Measurements from ENCODE around the gene SERP1.
A peak's percentile ranks its signal among the peaks of the same experiment; 100 is the strongest.

Gene SERP1

DNA sequence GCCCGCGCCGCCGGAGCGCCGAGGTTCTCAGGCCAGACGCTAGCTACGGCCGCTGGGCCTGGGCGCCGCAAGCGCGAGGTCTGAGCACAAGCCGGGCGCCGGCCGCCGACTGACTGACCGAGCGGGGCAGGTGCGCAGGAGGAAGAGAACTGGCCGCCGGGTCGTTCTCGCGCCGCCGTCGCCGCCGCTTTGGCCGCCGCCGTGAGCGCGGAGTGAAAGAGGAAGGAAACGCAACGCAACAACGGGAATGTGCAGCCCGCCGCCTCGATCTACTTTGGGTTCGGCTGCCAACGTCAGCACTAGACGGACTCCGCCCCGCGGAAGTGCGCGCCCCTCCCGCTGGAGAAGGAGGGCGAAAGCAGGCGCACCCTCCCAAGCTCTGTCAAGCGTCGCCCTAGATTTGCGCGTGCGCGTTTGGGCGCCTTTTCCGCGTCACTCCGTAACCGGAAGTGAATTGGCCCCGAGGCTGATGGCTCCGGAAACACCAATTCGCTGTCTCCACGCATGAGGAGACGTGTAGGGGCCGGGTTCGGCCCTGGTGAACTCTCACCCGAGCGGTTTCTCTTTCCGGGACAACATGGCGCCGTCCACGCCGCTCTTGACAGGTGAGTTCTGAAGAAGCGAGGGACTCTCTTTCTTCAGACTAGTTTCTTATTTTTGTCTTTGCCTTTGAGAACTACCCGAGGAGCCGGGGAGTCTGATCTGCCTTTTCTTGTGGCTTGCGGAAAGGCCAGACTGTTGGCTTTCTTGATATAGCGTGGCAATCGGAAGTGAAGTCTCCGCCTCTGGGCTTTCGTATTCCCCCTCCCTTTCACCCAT, at the start of gene SERP1, which contains the start of gene EIF2A:
TSS of gene SERP1 (minus strand) at position 271 of the 819 bp plus-strand sequence. CDS start 361 bp downstream, outside the sequence.
TSS of gene EIF2A (plus strand) at position 562 of the 819 bp plus-strand sequence. CDS start at position 578, 16 bp downstream.
- intact Hi-C loops (cut with DNase I) = loop anchor here (1.0 to 5.0 kb wide), 3 partner anchors 57 to 156 kb away; partner anchors contain the start of genes ERICH6 and SELENOT
- peak; percentile 98 to 100 (median 99) for DNase-seq

DNA sequence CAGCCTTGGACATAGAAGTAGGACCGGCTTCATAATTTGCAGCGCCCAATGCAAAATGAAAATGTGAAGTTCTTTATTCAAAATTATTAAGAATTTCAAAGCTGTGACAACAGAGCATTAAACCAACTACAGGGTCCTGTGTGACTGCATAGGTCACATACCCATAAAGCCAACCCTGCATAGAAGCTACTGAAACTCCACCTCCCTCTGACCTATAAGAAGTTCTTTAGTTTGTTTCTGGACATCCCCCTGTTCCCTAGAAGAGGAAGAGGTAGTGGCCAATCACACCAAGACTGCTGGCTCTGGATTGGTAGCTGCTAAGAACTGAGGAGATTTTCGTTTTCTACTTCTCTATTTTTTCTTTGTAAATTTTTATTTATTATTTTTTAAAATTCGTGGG, 47.9 kb upstream of the SERP1 start:
- intact Hi-C loops (cut with DNase I) = no loop called here
- no peak for DNase-seq

DNA sequence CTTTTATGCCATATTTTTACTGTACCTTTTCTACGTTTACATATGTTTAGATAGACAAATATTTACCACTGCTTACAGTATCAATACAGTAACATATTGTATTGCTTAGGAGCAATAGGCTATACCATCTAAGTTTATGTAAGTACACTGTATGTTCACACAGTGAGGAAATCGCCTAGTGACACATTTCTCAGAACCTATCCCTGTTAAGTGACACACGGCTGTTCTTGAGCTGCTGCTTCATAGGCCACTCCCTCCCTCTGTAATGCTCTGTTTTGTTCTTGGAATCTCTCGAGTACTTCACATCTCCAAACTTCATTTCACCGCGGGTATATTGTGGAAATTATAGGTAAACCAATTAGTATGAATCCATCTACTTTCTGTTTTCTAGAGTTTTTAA, 43.5 kb upstream of the SERP1 start:
- intact Hi-C loops (cut with DNase I) = no loop called here
- no peak for DNase-seq

DNA sequence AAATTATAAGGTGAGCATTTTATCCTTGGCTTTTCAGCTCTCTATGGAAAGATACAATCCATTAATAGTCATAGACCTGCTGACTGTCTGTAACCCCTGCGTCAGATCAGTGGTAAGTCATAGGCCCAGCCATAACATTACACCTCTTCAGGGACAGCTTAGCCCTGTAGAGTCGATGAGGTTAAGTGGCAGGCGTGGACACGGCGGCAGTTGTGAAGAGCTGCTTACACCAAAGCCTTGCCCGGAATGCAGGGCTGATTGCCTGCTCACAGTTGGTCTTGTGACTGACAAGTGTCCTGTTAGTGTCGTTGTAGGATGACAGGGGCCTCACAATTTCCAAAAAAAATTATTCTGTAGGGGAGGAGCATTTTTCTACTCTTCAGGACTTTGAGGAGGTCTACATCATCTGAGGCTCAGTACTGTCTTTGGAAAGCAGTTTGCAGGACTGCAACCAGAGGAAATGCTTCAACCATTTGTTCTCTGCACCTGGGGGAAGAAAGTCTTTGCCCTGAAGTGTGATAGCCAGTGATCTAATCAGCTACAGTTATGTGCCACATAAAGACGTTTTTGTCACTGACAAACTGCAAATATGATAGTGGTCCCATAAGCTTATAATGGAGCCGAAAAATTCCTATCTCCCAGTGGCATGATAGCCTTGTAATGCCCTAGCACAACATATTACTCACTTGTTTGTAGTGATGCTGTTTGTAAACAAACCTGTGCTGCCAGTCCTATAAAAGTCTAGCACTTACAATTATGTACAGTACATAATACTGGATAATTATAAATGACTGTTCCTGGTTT, 41.9 kb upstream of the SERP1 start:
- intact Hi-C loops (cut with DNase I) = no loop called here
- no peak for DNase-seq

DNA sequence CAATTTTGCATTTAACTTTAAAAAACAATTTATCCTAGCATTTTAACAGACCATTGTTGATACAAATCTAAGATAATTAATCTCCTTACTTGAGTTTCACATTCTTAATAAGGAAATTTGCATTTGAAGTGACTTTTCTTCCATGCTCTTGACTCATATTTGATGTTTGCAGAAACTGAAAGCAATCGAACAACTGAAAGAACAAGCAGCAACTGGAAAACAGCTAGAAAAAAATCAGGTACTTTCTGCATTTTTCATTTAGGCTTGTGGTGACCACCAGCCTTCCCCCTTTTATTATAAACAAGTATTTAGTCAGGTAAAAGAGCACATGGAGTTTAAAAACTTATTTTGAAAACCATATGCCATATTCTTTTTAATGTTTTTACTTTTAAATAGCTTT, 36.7 kb upstream of the SERP1 start:
- DNase-seq = no peak
- intact Hi-C loops (cut with DNase I) = no loop called here

DNA sequence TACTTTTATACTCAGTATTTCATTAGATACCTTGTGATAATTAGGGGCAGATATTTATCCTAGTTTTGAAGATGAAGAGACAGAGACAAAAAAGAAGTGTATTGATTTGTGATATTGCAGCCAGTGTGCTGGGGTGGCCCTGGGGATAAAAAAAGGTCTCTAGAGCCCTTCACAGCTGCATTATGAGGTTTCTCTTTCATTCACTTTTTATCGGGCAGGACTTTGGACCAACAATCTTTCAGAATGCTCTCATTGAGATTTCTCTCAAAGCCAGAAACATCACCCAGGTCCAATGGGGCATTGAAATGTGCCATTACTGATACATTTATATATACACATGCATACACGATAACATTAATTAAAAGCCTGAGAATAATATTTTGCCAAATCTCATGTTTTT, 36.3 kb upstream of the SERP1 start:
- no peak for DNase-seq
- intact Hi-C loops (cut with DNase I) = no loop called here

DNA sequence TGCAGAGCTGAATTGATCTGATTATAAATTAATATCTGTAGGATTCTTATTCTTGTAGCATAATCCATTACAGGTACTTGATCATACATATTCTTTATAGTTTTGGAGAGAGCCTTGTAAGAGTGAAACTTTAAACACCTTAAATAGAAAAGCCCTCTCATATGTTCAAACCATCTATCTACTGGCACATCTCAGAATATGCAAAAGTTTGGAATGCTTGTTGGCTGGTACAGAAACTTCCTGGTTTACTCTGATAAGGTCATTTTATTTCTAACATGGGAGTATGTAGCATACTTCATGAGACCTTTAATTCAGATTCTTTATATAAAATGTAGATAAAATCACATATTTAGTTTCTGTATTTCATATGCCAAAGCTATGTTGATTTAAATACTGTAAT, 34.9 kb upstream of the SERP1 start:
- intact Hi-C loops (cut with DNase I) = no loop called here
- DNase-seq = no peak

DNA sequence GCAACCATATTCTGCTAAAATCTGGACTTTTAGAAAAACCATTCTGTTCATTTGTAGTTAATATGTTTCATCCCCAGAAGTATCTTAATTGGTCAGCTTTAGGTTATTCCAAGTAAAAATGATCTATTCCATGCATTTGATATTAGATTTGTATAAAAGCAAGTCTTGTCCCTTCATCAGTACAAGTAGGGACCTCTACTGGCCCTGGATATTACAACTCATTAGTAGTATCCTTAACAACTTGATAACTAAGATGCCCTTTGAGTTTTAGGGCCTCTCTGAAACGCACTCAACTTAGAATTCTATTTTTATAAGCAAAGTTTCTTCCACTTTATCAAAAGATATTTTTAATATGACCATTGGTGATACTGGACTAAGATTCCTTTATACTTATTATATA, 31.6 kb upstream of the SERP1 start:
- intact Hi-C loops (cut with DNase I) = no loop called here
- DNase-seq = no peak

DNA sequence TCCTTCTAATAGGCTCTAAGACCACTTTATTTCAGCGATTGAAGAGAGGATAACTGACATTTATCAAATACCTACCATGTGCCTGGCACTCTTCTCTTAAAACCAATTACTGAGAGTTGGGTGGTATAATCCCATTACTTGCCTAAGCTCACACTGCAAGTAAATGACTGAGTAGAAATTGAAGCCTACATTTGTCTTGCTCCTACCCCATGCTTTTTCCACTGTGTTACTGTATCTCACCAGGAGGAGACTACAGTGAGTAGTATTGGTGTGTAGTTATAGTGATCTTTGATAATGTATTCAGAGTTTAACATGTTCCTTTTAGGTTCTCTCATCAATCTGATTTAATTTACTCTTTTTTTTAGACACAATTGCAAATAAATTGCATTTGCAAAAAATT, 21.0 kb upstream of the SERP1 start:
- no peak for DNase-seq
- intact Hi-C loops (cut with DNase I) = no loop called here

DNA sequence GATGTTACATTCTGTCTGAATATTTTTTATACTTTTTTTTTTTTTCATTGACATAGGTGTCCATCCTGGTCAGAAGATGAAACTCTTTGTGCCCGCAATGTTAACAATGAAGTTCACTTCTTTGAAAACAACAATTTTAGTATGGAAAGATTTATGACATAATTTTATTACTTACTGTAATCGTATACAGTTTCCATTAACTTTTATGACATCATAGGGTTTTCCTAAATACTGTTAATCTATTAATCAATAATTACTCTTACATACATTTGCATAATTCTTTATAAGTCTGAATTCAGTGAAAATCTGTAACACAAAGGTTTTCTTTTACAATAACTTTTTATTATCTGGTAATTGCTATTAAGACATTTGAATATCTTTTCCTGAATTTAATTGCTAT, 17.9 kb upstream of the SERP1 start:
- intact Hi-C loops (cut with DNase I) = no loop called here
- no peak for DNase-seq

DNA sequence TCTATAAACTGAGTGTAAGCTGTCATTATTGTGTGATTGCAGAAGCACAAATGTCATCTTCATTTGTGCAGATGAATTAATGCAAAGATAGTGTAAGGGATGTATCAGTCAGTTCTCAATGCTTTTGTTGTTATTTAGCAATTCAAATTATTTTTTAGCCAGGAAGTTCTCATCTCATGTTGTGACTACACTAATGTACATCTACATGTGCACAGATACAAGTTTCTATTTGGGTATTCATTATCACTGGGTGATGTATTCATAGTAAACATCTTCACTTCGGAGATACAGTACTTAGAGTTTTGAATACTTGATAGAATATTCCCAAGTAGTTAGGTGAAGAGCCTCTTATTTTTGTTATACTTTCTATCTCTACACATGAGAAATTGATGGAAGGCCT, 11.4 kb upstream of the SERP1 start:
- intact Hi-C loops (cut with DNase I) = no loop called here
- DNase-seq = no peak

DNA sequence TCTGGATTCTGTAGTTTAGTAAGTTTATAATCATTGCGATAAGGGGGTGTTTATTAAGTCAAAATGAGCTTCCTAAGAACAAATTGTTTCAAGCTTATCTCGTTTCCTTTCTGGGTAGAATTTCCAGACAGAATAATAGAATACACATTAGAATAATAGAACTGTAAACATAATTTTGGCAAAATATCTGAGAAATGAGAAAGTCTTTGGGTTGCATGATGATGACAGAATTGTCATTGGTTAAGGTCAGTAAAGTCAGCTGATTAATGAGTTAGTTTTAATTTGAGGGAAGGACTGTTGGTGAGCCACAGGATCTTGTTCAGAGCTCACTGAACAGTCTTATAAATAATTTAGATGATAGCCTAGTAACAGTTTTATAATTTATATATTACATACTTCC, 10.5 kb upstream of the SERP1 start:
- intact Hi-C loops (cut with DNase I) = no loop called here
- no peak for DNase-seq

DNA sequence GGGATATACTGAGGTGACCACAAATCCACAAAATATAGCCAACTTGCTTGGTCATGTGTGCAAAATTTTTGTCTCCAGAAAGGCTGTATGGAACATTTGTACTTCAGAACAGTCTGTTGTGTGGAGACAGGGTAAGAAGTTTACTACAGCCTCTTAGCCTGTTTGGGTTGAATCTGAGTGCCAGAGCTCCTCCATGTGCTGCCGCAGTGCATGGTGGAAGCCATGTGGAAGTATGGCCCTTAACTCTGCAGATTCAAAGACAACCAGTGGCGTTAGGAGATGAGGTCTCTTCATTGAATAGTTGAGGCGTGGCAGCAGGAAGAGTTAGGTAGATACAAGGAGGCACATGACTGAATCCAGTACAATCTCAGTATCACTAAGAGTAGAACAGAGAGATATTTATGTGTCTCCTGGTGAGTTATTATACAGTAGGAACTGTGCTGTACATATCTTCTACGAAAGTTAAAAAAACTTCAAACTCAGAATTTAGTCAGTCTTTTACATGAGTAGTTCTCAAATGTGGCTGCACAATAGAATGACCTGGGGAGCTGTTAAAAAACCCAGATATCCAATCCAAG, 9.7 kb upstream of the SERP1 start:
- intact Hi-C loops (cut with DNase I) = no loop called here
- no peak for DNase-seq

DNA sequence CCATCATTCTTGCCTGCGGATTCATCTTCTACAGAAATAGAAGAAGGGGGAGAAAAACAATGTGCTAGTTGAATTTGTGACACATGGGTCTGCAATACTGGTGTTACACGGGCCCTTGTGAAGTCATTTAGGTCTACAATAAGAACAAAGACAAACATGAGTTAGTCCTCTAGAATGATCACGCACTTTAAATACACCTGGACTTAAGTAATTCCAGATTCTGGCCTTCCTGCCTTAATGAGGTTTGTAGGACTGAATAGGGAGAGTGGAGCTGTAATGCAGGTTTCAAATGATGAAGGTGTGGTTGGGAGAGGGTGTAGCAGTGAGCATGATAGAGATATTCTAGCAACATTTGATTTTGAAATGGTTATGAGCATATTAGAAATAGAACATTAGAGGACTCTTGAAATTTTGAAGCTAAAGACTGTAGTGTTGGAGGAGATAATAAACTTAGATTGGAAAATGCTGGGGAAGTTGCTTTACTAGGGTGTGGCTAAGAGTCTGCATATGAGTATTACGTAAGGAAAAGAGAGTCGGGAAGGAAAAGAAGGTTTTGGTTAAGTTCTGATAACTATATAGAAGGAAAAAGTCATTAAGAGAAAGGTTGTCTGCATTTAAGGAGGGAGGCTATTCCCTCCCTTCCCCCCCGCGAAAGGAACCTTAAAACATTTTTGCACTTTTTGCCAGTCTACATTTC, 897 bp upstream of the SERP1 start:
- DNase-seq = no peak
- intact Hi-C loops (cut with DNase I) = loop anchor here (5.0 kb wide), 1 partner anchor 155 kb away; the partner anchor contains the start of gene ERICH6

DNA sequence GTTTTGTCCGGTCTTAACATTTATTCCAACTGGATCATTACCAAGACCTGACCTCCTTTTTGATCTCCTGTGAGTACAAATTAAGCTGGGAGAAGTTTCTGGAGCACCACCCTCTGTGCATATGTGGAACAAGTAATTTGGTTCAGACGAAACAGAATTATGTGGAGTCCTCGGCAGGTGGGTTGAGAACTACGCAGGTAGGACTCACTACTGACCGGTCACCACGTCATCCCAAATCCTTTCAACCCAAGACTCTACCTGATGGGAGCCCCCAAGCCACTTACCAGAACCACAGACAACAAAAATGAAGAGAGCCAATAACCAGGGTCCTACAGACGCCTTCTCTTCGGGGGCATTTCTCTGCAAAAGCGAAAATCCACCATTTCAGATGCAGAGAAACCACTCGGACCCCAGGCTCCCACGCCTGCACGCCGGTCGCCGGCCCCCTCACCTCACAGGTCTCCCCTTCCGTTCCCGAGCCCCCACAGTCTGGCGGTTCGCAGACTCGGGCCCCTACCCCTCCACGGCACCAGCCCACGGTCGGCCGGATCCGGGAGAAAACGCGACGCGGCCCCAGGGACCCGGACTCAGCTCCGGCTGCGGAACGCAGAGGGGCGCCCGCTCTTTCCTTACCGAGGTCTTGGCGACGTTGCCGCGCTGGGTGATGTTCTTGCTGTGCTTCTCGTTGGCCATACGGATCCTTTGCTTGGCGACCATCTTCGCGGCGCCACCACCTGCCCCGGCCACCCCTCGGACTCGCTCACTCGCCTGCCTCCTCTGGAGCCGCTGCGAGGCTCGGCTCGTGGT, 674 bp downstream of the SERP1 start:
- intact Hi-C loops (cut with DNase I) = loop anchor here (1.0 to 5.0 kb wide), 3 partner anchors 58 to 157 kb away; partner anchors contain the start of genes ERICH6 and SELENOT

DNA sequence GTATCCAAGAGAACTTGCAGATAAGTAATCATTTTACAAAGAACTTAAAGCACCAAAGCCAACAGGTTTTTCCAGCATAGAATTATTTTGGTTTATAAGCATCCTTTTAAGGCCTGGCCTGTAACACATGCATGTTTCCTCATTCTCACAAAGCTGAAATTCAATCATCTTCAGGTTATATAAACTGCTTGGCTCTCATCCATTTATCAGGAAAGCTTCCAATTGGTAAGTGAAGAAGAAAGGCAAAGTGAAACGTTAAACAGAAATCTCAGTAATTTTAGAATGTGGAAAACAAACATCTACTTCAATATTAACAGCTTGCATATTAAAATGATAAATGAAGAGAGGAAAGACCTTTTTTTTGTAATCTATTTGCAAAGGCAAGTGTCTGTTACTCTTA, 1.6 kb downstream of the SERP1 start:
- intact Hi-C loops (cut with DNase I) = loop anchor here (5.0 kb wide), 1 partner anchor 158 kb away; the partner anchor contains the start of gene ERICH6
- DNase-seq = no peak

More for the DNA sequence above, 674 bp downstream of the SERP1 start:
- peak in 7 of 10 donors; percentile 31 to 92 (median 50) for DNase-seq

DNA sequence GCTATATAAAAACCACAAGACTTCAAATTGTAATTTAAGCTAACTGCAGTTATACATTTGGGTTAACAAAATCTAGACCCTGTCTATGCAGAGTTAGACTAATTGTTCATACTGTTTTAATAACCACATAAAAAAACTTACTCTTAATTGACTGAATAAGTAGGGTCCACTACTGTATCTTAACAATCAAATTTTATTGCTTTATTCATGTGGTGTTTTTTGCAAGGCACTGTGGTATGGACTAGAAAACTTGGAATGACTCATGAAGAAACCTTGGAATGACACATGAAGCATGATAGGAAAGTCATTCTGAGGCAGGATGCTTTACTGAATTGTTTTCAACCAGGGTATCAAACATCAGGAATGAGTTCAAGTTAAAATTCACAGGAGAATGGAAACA, 2.3 kb downstream of the SERP1 start:
- intact Hi-C loops (cut with DNase I) = no loop called here
- DNase-seq = no peak

DNA sequence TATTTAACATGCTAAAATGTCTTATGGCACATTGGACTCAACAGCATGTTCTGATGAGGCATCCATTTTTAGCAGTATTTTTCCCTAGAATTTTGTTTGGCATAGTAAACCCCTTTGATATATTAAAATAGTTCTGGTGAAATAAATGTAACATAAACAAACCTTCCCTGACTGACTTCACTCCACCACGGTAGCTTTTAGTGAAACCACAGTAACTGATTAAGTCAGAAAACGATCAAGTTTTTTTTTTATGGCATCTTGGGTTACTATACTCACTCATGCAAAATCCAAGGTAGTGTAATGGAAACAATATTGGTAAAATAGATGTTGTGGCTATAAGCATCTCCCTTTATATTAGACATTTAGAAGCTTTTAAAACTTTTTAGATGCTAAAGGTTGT, 2.8 kb downstream of the SERP1 start:
- intact Hi-C loops (cut with DNase I) = no loop called here
- no peak for DNase-seq

DNA sequence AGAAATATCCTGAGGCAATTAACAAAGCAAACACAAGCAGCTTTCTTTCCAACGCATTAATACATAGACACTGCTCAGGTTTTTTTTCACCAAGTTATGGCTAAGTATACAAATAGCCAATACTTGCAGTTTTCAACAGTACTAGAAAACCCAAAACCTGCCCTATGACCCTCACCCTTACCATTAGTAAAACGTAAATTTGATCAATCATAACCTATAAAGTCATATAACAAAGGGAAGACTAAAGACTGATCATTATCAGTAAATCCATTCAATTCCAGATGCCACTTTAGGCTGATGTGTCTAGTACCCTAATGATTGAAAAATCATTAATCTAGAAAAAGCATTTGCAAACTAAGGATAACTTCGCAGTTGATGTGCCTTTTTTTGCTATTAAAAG, 3.2 kb downstream of the SERP1 start:
- intact Hi-C loops (cut with DNase I) = no loop called here
- no peak for DNase-seq

DNA sequence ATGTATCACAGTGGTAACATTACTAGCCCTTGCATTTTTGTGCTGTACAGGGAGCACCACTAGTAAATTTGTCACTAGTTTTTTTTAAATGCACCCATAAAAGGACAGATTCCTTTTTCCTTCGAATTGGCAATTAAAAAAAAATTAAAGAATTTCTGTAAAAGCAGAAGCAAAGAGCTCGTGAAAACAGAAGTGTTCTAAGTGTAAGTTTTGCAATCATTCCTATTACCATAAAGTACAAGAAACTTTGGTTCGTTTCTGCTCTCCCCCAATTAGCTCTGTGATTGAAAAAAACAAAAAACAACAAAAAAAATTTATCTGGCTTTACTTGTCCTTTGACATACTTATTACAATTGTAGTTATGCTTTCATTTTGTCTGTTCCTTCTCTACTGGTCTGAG, 5.3 kb downstream of the SERP1 start:
- intact Hi-C loops (cut with DNase I) = no loop called here

More for the DNA sequence above, 5.3 kb downstream of the SERP1 start:
- no peak for DNase-seq

All from posterior cingulate gyrus (tissue), 11 donors.